SU-DHL-6 (cell line): Measurements from ENCODE around the gene OSBPL2.

Source experiments
- CTCF ChIP-seq: fragments of 200-600 bp; sonication (generic); IDR thresholded peaks from one replicate; pipeline ENCODE4 v1.5.1; 2017; ENCODE audit warnings: antibody characterized with exemption, mild to moderate bottlenecking, low read length, moderate library complexity; ENCODE audit not compliant: insufficient read depth, poor library complexity, severe bottlenecking
- EZH2phosphoT487 ChIP-seq: fragments of 200-600 bp; sonication (generic), shearing (Covaris generic); conservative IDR thresholded peaks from 2 replicates; pipeline ENCODE4 v1.6.1; 2018; ENCODE audit warnings: mild to moderate bottlenecking, antibody characterized with exemption, low read length, moderate library complexity, mixed read lengths

GRCh38 chr20:62234339-62234738, 4.0 kb upstream of the OSBPL2 start:
- no peak for TF ChIP-seq CTCF
- TF ChIP-seq EZH2phosphoT487, result no peak
